Colonic mucosa (tissue), 4 donors: ENCODE measurements around the gene CD96. TPM values are rescaled to one million over a fixed set of nuclear protein-coding genes. Genes with fewer than 3 reads are reported as not detected.

Experiments used
- DNase-seq: peaks from one replicate; pipeline ENCODE4 v3.0.0-alpha.2; 2020
- H3K27ac ChIP-seq: fragments of 200-600 bp; one replicate; pipeline ENCODE4 v1.8.0; 2021
- H3K27me3 ChIP-seq: fragments of 200-600 bp; one replicate; pipeline ENCODE4 v1.8.0; 2021
- H3K36me3 ChIP-seq: fragments of 200-600 bp; one replicate; pipeline ENCODE4 v1.8.0; 2021
- H3K4me1 ChIP-seq: fragments of 200-600 bp; one replicate; pipeline ENCODE4 v1.8.0; 2021; ENCODE audit warnings: mild to moderate bottlenecking
- H3K4me3 ChIP-seq: fragments of 200-600 bp; one replicate; pipeline ENCODE4 v1.8.0; 2021
- H3K9ac ChIP-seq, 2 donors: one replicate each; pipeline ENCODE4 v1.7.0; 2013; ENCODE audit warnings: control low read depth in 2 of 2, low read depth in 2 of 2, low read length in 2 of 2
- H3K9me3 ChIP-seq: fragments of 200-600 bp; one replicate; pipeline ENCODE4 v1.8.0; 2021
- CTCF ChIP-seq: fragments of 200-600 bp; IDR thresholded peaks from one replicate; pipeline ENCODE4 v1.8.0; 2022; ENCODE audit warnings: antibody characterized with exemption, mild to moderate bottlenecking
- intact Hi-C: fragments of 100-400 bp; cut with DNase I; formaldehyde crosslinking; loops from one replicate; pipeline ENCODE4 v1.14.1; 2022
- total RNA-seq, 2 donors: library from RNA; stranded (reverse); fragmentation: NEBNext Ultra II Directional in 1 of 2; extraction: Animal tissue kit (Norgen Biotek cat#: 25700) in 1 of 2; gene quantifications; one replicate each; pipeline ENCODE4 v1.2.1, GENCODE V29; 2021
- donor health status: healthy.
- donor health status: DM: no; HTN: no; CAD: no.
- donor health status: DM: no; HTN: no; CAD: no.

The CD96 gene
- total RNA-seq, 2 donors from 2014 or later = 1.7 to 2.8 TPM

GRCh38 chr3:111566844-111567243 lies 24.8 kb downstream of the CD96 start:
- no peak for TF ChIP-seq CTCF
- Histone ChIP-seq H3K4me3 (no peak overlapping the region), H3K27me3 (no peaks in the 10 kb centered on the region), H3K36me3 (no peaks in the 10 kb centered on the region), H3K9me3 (no peaks in the 10 kb centered on the region), H3K4me1 (no peaks in the 10 kb centered on the region), H3K27ac (no peak overlapping the region), H3K9ac (no peak overlapping the region)
- intact Hi-C loops = no loop called here
- no peak for DNase-seq

- no peaks in the 10 kb centered on the region for H3K27me3 ChIP-seq
- H3K9me3 ChIP-seq = no peaks in the 10 kb centered on the region
- no peak overlapping the region for H3K27ac ChIP-seq
- no peak overlapping the region for H3K9ac ChIP-seq
- no peak for DNase-seq
- TF ChIP-seq CTCF = no peak
- no peak overlapping the region for H3K4me3 ChIP-seq
- intact Hi-C loops = no loop called here
- no peaks in the 10 kb centered on the region for H3K4me1 ChIP-seq
- no peaks in the 10 kb centered on the region for H3K36me3 ChIP-seq
Measured at GRCh38 chr3:111568355-111568754, 26.4 kb downstream of the CD96 start.

DNA sequence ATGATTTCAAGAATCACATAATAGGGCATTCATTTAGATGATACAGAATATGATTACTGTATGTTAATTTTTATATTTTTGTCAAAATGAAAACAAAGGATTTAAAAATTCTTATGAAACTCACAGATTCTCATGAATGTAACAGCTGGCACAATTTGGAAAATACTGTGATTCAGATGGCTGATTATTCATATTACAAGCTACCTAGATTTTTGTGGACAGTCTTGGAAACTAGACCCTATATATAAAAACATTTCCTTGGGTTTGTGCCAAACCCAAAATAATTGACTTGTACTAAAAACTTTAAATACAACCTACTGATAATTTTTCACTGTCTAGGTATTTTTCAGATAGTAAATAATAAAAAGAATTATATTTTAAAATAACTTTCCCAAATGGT lies 26.9 kb downstream of the CD96 start:
- TF ChIP-seq CTCF = no peak
- no peak overlapping the region for H3K4me3 ChIP-seq
- DNase-seq = no peak

DNA sequence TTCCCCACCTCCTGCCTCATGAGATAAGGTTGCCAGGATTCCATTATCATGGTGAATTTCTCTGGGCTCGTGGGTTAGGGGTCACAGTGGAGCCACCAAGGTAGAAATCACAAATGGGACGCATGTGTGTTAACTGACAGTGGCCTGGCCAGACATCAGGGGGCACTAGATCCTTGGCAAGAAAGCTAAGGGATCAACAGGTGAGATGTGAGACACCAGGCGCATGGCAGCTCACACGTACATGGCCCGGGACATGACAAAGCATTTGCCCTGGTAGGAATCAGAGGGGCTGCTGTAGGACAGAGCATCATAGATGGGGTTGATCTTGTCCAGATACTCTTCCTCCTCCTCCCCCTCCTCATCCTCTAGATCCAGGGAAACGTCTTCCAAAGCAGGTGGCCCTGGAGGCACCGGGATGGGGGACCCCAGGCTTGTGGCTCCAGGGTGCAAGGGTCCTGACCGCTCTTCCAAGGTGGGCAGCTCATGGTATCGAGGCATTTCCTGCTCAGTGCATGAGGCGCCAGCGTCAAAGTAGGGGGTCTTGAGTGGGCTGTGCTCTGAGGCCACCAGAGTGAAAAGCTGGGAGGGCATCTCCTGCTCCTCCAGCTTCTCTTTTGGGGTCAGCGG lies 28.5 kb downstream of the CD96 start:
- H3K4me1 ChIP-seq = no peaks in the 10 kb centered on the region
- H3K9me3 ChIP-seq = no peaks in the 10 kb centered on the region
- no peak overlapping the region for H3K4me3 ChIP-seq
- no peak overlapping the region for H3K9ac ChIP-seq
- DNase-seq = no peak
- H3K27ac ChIP-seq = no peak overlapping the region
- no peak for TF ChIP-seq CTCF
- H3K36me3 ChIP-seq = no peaks in the 10 kb centered on the region
- intact Hi-C loops = no loop called here
- H3K27me3 ChIP-seq = no peaks in the 10 kb centered on the region

More for the DNA sequence above, 26.9 kb downstream of the CD96 start:
- H3K27me3 ChIP-seq = no peaks in the 10 kb centered on the region
- H3K4me1 ChIP-seq = no peaks in the 10 kb centered on the region
- H3K27ac ChIP-seq = no peak overlapping the region
- H3K36me3 ChIP-seq = no peaks in the 10 kb centered on the region
- no peaks in the 10 kb centered on the region for H3K9me3 ChIP-seq
- H3K9ac ChIP-seq = no peak overlapping the region
- intact Hi-C loops = no loop called here

GRCh38 chr3:111571282-111571681 lies 29.3 kb downstream of the CD96 start:
- intact Hi-C loops = no loop called here
- H3K4me3 ChIP-seq = no peak overlapping the region
- no peak overlapping the region for H3K9ac ChIP-seq
- no peaks in the 10 kb centered on the region for H3K4me1 ChIP-seq
- H3K9me3 ChIP-seq = no peaks in the 10 kb centered on the region
- TF ChIP-seq CTCF = no peak
- no peaks in the 10 kb centered on the region for H3K36me3 ChIP-seq
- no peak overlapping the region for H3K27ac ChIP-seq
- H3K27me3 ChIP-seq = no peaks in the 10 kb centered on the region
- DNase-seq = no peak
